Stimulated activated CD8-positive, alpha-beta memory T cell treated with anti-CD3 and anti-CD28 coated beads, Interleukin-7, amount 100 ng/mL, for 4 hours (primary cell): ENCODE measurements around the gene PKN1.
"Not testable (repeated sequence)": the region's sequence is repeated elsewhere in the genome, so short reads cannot be mapped to it uniquely, and the experiment has no call there.

Experiments used
- DNase-seq, 2 donors: peaks; one replicate each; pipeline ENCODE4 v3.0.0-alpha.2; 2020; ENCODE audit warnings: low read depth in 2 of 2

PKN1 gene

GRCh38 chr19:14430712-14431111 lies 2.4 kb upstream of the PKN1 start:
- DNase-seq: no peak

DNA sequence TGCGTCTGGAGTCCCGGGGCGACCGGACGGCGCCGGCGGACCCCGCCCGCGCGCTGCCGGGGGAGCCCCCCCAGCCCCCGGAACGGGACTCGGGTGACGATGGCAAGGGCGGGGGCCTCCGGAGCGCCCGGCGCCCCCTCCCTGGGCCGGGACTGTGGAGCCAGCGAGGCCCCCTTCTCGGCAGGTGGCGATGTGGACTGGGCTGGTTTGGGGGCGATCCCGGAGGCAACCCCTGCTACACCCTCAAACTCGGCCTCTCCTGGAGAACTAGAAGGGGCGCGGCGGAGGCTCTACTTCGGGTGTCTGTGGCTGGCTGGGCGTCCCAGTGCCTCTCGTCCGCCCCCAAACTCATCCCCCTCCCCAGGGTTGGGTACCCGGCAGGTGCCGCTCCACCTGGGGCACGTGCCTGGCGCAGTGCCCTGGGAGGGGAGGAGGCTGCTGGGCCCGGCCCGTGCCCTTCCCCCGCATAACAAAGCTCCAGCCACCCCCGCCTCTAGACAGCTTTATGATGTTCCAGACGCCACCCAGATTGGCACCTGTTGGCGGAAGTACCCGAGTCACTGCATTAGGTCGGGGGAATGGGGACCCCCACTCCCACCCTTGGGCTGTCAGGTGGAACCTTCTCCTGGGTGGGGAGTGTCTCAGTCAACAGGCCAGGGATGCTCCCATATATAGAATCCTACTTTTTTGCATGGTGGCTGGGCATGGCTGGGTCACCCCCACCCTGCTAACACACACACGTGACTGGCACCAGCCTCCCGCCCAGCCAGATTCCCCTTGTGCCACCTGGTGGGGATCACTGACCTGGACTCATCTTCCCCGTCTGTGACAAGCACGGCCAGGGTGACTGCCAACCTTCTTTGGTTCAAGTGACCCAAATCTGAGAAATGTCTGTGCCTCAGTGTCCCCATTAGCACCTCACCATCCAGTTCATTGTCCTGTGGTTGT lies 722 bp downstream of the PKN1 start:
- peak; percentile 53 to 60 for DNase-seq

- peak in 1 of 2 donors; percentile 60 for DNase-seq
These were observed 1.6 kb downstream of the PKN1 start for GRCh38 chr19:14434543-14435319.

DNA sequence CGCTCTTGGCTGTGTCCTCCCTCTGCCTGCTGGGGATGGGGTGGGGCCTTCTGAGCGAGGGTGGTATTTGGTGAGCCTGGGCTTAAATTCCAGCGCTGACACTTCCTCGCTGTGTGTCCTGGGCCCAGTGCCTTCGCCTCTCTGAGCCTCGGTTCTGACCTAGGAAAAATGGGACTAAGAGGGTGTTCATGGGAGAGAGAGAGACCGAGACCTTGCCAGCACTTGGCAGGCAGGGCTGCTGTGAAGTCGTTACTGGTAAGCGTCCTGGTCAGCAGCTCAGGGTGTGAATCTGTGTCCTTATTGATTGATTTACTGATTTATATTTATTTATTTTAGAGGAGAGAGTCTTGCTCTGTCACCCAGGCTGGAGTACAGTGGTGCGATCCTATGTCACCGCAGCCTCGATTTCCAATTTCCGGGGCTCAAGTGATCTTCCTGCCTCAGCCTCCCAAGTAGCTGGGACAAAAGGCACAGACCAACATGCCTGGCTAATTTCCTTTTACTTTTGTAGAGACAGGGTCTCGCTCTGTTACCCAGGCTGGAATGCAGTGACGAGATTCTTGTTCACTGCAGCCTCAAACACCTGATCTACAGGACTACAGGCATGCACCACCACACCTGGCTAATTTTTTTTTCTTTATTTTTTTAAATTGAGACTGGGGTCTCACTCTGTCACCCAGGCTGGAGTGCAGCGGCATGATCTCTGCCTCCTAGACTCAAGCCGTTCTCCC lies 2.4 kb downstream of the PKN1 start:
- no peak for DNase-seq

GRCh38 chr19:14437578-14438140 lies 4.6 kb downstream of the PKN1 start:
- DNase-seq: no peak

- DNase-seq: no peak
These were observed 5.9 kb downstream of the PKN1 start for GRCh38 chr19:14439014-14439413.

GRCh38 chr19:14440049-14440448 lies 6.9 kb downstream of the PKN1 start:
- peak; percentile 60 to 69 for DNase-seq

DNA sequence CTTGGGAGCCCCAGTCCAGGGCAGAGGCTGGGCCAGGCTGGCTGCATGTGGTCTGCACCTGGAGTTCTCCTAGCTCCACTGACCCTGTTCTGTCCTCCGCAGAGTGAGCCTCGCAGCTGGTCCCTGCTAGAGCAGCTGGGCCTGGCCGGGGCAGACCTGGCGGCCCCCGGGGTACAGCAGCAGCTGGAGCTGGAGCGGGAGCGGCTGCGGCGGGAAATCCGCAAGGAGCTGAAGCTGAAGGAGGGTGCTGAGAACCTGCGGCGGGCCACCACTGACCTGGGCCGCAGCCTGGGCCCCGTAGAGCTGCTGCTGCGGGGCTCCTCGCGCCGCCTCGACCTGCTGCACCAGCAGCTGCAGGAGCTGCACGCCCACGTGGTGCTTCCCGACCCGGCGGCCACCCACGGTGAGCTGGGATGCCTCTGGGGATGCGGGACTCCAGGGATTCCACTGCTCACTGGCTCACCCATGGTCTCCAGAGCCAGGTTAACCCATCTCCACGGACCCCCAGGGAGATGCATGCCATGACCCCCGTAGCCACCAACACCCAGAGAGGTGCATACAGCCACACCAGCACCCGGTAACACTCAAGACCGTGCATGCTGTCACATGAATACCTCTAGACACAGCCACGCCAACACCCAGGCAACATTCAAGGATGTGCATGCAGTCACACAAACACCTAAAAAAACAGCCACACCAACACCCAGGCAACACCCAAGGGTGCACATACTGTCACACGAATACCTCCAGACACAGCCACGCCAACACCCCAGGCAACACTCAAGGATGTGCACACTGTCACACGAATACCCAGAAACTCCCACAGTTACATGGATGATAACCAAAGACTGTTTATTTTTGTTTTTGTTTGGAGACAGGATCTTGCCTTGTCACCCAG lies 8.2 kb downstream of the PKN1 start:
- DNase-seq: no peak

DNA sequence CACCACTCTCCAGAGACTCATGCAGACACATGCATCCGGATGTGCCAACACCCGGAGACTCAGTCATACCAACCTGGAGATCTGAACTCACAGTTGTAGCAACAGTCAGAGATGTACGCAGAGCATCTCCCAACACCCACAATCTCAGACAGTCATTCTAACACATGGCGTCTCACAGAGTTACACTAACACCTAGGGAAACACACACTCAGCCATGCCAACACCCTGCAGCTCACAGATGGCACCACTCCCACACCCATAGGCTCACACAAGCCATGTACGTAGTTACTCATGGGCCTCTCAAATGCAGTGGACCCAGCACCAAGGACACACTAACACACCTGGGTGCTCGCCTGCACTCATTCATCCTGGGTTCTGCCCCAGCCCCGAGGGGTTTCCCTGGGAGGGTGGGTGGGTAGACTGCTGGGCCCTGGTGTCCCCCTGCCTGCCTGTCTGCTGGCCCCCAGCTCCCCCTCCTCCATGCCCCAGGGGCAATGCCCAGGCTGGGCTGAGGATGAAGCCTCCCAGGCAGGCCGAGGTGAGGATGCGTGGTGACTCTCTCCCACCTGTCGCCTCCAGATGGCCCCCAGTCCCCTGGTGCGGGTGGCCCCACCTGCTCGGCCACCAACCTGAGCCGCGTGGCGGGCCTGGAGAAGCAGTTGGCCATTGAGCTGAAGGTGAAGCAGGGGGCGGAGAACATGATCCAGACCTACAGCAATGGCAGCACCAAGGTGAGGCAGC lies 10.0 kb downstream of the PKN1 start:
- DNase-seq: no peak

GRCh38 chr19:14443632-14444216 lies 10.6 kb downstream of the PKN1 start:
- no peak for DNase-seq

DNA sequence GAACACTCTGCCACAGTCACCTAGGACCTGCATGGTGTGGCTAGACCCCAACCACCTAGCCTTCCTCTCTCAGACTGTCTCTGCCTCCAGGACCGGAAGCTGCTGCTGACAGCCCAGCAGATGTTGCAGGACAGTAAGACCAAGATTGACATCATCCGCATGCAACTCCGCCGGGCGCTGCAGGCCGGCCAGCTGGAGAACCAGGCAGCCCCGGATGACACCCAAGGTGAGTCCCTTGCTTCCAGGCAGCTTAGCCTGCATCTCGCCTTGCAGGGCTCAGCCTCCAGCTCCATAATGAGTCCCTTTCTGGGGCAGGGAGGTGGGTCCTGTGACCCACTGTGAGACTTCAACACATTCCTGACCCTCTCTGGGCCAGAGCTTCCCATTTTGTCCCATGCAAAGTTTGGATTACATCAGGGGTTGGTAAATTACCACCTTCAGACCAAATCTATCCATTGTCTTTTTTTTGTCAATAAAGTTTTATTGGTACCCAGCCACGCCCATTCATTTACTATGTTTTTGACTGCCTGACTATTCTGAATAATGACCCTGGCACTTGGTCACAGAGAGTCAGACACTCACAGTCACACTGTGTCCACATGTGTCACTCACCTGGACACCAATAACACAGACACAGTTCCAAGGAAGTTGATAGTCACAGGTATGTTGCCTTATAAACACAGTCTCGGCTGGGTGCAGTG lies 13.4 kb downstream of the PKN1 start:
- no peak for DNase-seq

- DNase-seq: no peak
These were observed 16.2 kb downstream of the PKN1 start for GRCh38 chr19:14449321-14449720.

- peak in 1 of 2 donors; percentile 26 for DNase-seq
These were observed 17.2 kb downstream of the PKN1 start for GRCh38 chr19:14450168-14450874.

- no peak for DNase-seq
These were observed 17.8 kb downstream of the PKN1 start for GRCh38 chr19:14450876-14451275.

DNA sequence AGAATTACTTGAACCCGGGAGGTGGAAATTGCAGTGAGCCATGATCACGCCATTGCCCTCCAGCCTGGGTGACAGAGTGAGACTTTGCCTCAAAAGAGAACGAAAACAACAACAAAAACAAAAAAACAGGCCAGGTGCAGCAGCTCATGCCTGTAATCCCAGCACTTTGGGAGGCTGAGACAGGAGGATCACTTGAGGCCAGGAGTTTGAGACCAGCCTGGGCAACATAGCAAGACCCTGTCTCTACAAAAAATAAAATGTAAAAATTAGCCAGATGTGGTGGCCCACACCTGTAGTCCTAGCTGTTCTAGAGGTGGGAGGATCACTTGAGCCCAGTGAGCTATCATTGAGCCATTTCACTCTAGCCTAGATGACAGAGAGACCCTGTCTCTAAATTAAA lies 19.2 kb downstream of the PKN1 start:
- DNase-seq: not testable (repeated sequence)

GRCh38 chr19:14459703-14460102 lies 26.6 kb downstream of the PKN1 start:
- DNase-seq: peak; percentile 16 to 43

- no peak for DNase-seq
These were observed 27.8 kb downstream of the PKN1 start for GRCh38 chr19:14460935-14461334.

DNA sequence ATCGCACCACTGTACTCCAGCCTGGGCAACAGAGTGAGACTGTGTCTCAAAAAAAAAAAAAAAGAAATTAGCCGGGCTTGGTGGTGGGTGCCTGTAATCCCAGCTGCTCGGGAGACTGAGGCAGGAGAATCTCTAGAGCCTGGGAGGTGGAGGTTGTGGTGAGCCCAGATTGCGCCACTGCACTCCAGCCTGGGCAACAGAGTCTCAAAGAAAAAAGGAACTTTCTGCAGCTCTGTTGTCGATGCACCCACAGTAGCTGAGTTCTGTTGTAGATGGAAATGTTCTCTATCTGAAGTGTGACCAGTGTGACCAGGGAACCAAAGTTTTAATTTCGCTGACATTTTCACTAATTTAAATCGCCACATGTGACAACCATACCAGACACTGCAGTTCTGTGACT lies 29.3 kb downstream of the PKN1 start:
- DNase-seq: not testable (repeated sequence)
